Natural killer cell treated with Interleukin-12 subunit alpha and Interleukin-12 subunit beta and Interleukin-15 and Interleukin-18, amount 100 ng/mL, for 72 hours (primary cell): Measurements from ENCODE around the gene IGFL2. TPM values are rescaled to one million over a fixed set of nuclear protein-coding genes. Genes with fewer than 3 reads are reported as not detected.

ENCODE experiments used
- ATAC-seq, 2 donors: fragments of 150-1000 bp; cut with Tn5 transposase in 1 of 2; sonication (Bioruptor Pico), chemical (Tn5 transposase) in 1 of 2; 2 replicates each; pipeline ENCODE4 v1.10.0; 2021
- DNase-seq: peaks from one replicate; pipeline ENCODE4 v3.0.0; 2022; ENCODE audit warnings: low spot score
- H3K27ac Mint-ChIP-seq, 2 donors: 1 replicate in 1 of 2; 2 replicates in 1 of 2; pipeline ENCODE4 v1.8.0; 2022; ENCODE audit warnings: mixed read lengths in 2 of 2, mild to moderate bottlenecking in 1 of 2, moderate library complexity in 1 of 2
- H3K27me3 Mint-ChIP-seq, 2 donors: 1 replicate in 1 of 2; 2 replicates in 1 of 2; pipeline ENCODE4 v1.8.0; 2022; ENCODE audit warnings: mixed read lengths in 2 of 2
- H3K36me3 Mint-ChIP-seq: one replicate; pipeline ENCODE4 v1.8.0; 2022; ENCODE audit warnings: mixed read lengths
- H3K4me1 Mint-ChIP-seq, 2 donors: 1 replicate in 1 of 2; 2 replicates in 1 of 2; pipeline ENCODE4 v1.8.0; 2022; ENCODE audit warnings: low read depth in 2 of 2, mixed read lengths in 2 of 2, mild to moderate bottlenecking in 1 of 2
- H3K4me3 Mint-ChIP-seq: one replicate; pipeline ENCODE4 v1.8.0; 2022; ENCODE audit warnings: mixed read lengths
- H3K9me3 Mint-ChIP-seq: 2 replicates; pipeline ENCODE4 v1.8.0; 2022; ENCODE audit warnings: mixed read lengths
- total RNA-seq, 2 donors: library from RNA; stranded (reverse); gene quantifications; one replicate each; pipeline ENCODE4 v1.2.3, GENCODE V29; 2022

The IGFL2 gene
- total RNA-seq, 2 donors from 2014 or later: not detected

GRCh38 chr19:46126086-46126580 is 21.9 kb upstream of the IGFL2 start:
- no peak overlapping the region for H3K4me3 Mint-ChIP-seq

GRCh38 chr19:46131485-46132143 is 16.4 kb upstream of the IGFL2 start:
- H3K36me3 Mint-ChIP-seq: no peaks in the 10 kb centered on the region
- ATAC-seq: no peak
- no peak overlapping the region for H3K27ac Mint-ChIP-seq
- peaks cover 46 to 83% of the 10 kb centered on the region in 2 donors for H3K27me3 Mint-ChIP-seq
- DNase-seq: no peak
- no peaks in the 10 kb centered on the region for H3K9me3 Mint-ChIP-seq
- no peaks in the 10 kb centered on the region for H3K4me1 Mint-ChIP-seq
- H3K4me3 Mint-ChIP-seq: no peak overlapping the region

More at GRCh38 chr19:46126086-46126580, 21.9 kb upstream of the IGFL2 start:
- Mint-ChIP-seq H3K27ac (no peak overlapping the region), H3K4me1 (no peaks in the 10 kb centered on the region), H3K27me3 (peaks cover 47 to 56% of the 10 kb centered on the region in 2 donors), H3K36me3 (no peaks in the 10 kb centered on the region), H3K9me3 (no peaks in the 10 kb centered on the region)
- DNase-seq (no peak), ATAC-seq (no peak)

- Mint-ChIP-seq H3K9me3 (no peaks in the 10 kb centered on the region), H3K27ac (no peak overlapping the region), H3K36me3 (no peaks in the 10 kb centered on the region), H3K4me3 (no peak overlapping the region), H3K27me3 (peaks cover 44 to 78% of the 10 kb centered on the region in 2 donors), H3K4me1 (no peaks in the 10 kb centered on the region)
- ATAC-seq (no peak), DNase-seq (no peak)
Measured at GRCh38 chr19:46132508-46133100, 15.4 kb upstream of the IGFL2 start.

GRCh38 chr19:46133101-46133627 is 14.9 kb upstream of the IGFL2 start:
- no peak overlapping the region for H3K27ac Mint-ChIP-seq

GRCh38 chr19:46133777-46134241 is 14.2 kb upstream of the IGFL2 start:
- no peaks in the 10 kb centered on the region for H3K9me3 Mint-ChIP-seq
- DNase-seq (no peak), ATAC-seq (no peak)
- no peaks in the 10 kb centered on the region for H3K36me3 Mint-ChIP-seq
- no peak overlapping the region for H3K4me3 Mint-ChIP-seq
- H3K4me1 Mint-ChIP-seq: no peaks in the 10 kb centered on the region
- peaks cover 46 to 74% of the 10 kb centered on the region in 2 donors for H3K27me3 Mint-ChIP-seq
- no peak overlapping the region for H3K27ac Mint-ChIP-seq

More at GRCh38 chr19:46133101-46133627, 14.9 kb upstream of the IGFL2 start:
- Mint-ChIP-seq H3K4me3 (no peak overlapping the region), H3K9me3 (no peaks in the 10 kb centered on the region), H3K4me1 (no peaks in the 10 kb centered on the region), H3K27me3 (peaks cover 46 to 78% of the 10 kb centered on the region in 2 donors), H3K36me3 (no peaks in the 10 kb centered on the region)
- no peak for DNase-seq
- ATAC-seq: no peak

GRCh38 chr19:46134527-46134926 is 13.5 kb upstream of the IGFL2 start:
- H3K27ac Mint-ChIP-seq: no peak overlapping the region

GRCh38 chr19:46137915-46138473 is 10.0 kb upstream of the IGFL2 start:
- H3K36me3 Mint-ChIP-seq: no peaks in the 10 kb centered on the region
- no peak overlapping the region for H3K27ac Mint-ChIP-seq
- H3K4me3 Mint-ChIP-seq: no peak overlapping the region
- no peaks in the 10 kb centered on the region for H3K9me3 Mint-ChIP-seq
- peaks cover 35 to 57% of the 10 kb centered on the region in 2 donors for H3K27me3 Mint-ChIP-seq
- no peaks in the 10 kb centered on the region for H3K4me1 Mint-ChIP-seq
- ATAC-seq: no peak
- no peak for DNase-seq

More at GRCh38 chr19:46134527-46134926, 13.5 kb upstream of the IGFL2 start:
- DNase-seq (no peak), ATAC-seq (no peak)
- no peaks in the 10 kb centered on the region for H3K9me3 Mint-ChIP-seq
- no peaks in the 10 kb centered on the region for H3K4me1 Mint-ChIP-seq
- peaks cover 42 to 67% of the 10 kb centered on the region in 2 donors for H3K27me3 Mint-ChIP-seq
- no peak overlapping the region for H3K4me3 Mint-ChIP-seq
- no peaks in the 10 kb centered on the region for H3K36me3 Mint-ChIP-seq

- no peak overlapping the region for H3K27ac Mint-ChIP-seq
- H3K9me3 Mint-ChIP-seq: no peaks in the 10 kb centered on the region
- no peaks in the 10 kb centered on the region for H3K4me1 Mint-ChIP-seq
- DNase-seq (no peak), ATAC-seq (no peak)
- H3K36me3 Mint-ChIP-seq: no peaks in the 10 kb centered on the region
- H3K4me3 Mint-ChIP-seq: no peak overlapping the region
- peaks cover 43 to 58% of the 10 kb centered on the region in 2 donors for H3K27me3 Mint-ChIP-seq
Measured at GRCh38 chr19:46141421-46141820, 6.6 kb upstream of the IGFL2 start.

- no peak for ATAC-seq
- Mint-ChIP-seq H3K4me3 (no peak overlapping the region), H3K9me3 (no peaks in the 10 kb centered on the region), H3K4me1 (no peaks in the 10 kb centered on the region), H3K27ac (no peak overlapping the region), H3K27me3 (peaks cover 44 to 61% of the 10 kb centered on the region in 2 donors), H3K36me3 (no peaks in the 10 kb centered on the region)
- no peak for DNase-seq
Measured at GRCh38 chr19:46142294-46142693, 5.7 kb upstream of the IGFL2 start.

- H3K4me1 Mint-ChIP-seq: no peaks in the 10 kb centered on the region
- ATAC-seq: no peak
- H3K9me3 Mint-ChIP-seq: no peaks in the 10 kb centered on the region
- H3K27ac Mint-ChIP-seq: no peak overlapping the region
- H3K36me3 Mint-ChIP-seq: no peaks in the 10 kb centered on the region
- no peak overlapping the region for H3K4me3 Mint-ChIP-seq
- peaks cover 46 to 69% of the 10 kb centered on the region in 2 donors for H3K27me3 Mint-ChIP-seq
- DNase-seq: no peak
Measured at GRCh38 chr19:46144756-46145155, 3.3 kb upstream of the IGFL2 start.

- ATAC-seq (no peak), DNase-seq (no peak)
- Mint-ChIP-seq H3K4me1 (no peaks in the 10 kb centered on the region), H3K9me3 (no peaks in the 10 kb centered on the region), H3K36me3 (no peaks in the 10 kb centered on the region), H3K27ac (no peak overlapping the region), H3K27me3 (peaks cover 43 to 77% of the 10 kb centered on the region in 2 donors), H3K4me3 (no peak overlapping the region)
Measured at GRCh38 chr19:46147166-46147740, 785 bp upstream of the IGFL2 start.

GRCh38 chr19:46150606-46151005 is 2.6 kb downstream of the IGFL2 start:
- DNase-seq: no peak
- Mint-ChIP-seq H3K27me3 (peaks cover 42 to 73% of the 10 kb centered on the region in 2 donors), H3K4me3 (no peak overlapping the region), H3K27ac (no peak overlapping the region), H3K4me1 (no peaks in the 10 kb centered on the region), H3K36me3 (no peaks in the 10 kb centered on the region), H3K9me3 (no peaks in the 10 kb centered on the region)
- ATAC-seq: no peak

GRCh38 chr19:46155237-46155636 is 7.2 kb downstream of the IGFL2 start:
- Mint-ChIP-seq H3K36me3 (no peaks in the 10 kb centered on the region), H3K27me3 (peaks cover 30 to 77% of the 10 kb centered on the region in 2 donors), H3K4me1 (no peaks in the 10 kb centered on the region), H3K9me3 (no peaks in the 10 kb centered on the region), H3K27ac (no peak overlapping the region), H3K4me3 (no peak overlapping the region)
- DNase-seq: no peak
- no peak for ATAC-seq
